Jurkat, Clone E6-1 (cell line): Measurements from ENCODE around the gene SLC27A4.
"Not testable (repeated sequence)": the region's sequence is repeated elsewhere in the genome, so short reads cannot be mapped to it uniquely, and the experiment has no call there.

ENCODE experiments used
- DNase-seq: peaks from one replicate; pipeline ENCODE4 v3.0.0-alpha.2; 2011; ENCODE audit warnings: low read depth, low spot score
- H3K4me3 ChIP-seq: 2 replicates; pipeline ENCODE4 v1.5.1; 2011; ENCODE audit warnings: mild to moderate bottlenecking, low read length, control low read depth, moderate library complexity

The SLC27A4 gene

DNA sequence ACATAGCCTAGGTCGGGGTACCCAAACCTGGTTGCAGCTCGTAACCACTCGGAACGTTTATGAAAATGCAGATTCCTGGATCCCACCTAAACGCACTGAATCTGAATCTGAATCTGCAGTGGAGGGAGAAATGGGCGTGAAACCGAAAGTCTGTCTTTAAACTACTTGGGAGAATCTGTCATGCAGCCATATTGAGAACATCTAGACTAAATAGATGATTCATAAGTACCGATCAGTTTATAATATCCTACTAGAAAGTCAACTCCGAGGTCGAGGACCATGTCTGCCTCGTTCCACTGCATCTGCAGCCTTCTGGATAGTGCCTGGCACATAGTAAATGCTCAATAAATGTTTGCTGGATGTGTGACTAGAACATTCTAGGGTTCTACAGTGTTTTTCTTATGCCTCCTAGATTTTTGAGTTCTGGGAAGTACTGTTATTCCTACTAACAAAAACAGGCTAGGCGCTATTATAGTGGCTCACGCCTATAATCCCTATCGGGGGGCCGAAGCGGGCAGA, 17.1 kb upstream of the SLC27A4 start:
- H3K4me3 ChIP-seq: peak overlapping the region; percentile 63

DNA sequence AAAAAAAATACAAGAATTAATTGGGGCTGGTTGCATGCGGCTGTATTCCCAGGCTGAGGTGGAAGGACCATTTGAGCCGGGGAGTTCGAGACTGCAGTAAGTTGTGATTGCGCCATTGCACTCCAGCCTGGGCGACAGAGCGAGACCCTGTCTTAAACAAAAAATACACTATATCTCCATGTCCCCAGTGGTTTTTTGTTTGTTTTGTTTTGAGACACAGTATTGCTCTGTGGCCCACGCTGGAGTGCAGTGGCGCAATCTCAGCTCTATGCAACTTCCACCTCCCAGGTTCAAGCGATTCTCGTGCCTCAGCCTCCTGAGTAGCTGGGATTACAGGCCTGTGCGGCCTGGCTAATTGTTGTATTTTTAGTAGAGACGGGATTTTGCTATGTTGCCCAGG, 16.5 kb upstream of the SLC27A4 start:
- peak overlapping the region; percentile 63 for H3K4me3 ChIP-seq
- DNase-seq: no peak

More for the DNA sequence above, 17.1 kb upstream of the SLC27A4 start:
- no peak for DNase-seq

DNA sequence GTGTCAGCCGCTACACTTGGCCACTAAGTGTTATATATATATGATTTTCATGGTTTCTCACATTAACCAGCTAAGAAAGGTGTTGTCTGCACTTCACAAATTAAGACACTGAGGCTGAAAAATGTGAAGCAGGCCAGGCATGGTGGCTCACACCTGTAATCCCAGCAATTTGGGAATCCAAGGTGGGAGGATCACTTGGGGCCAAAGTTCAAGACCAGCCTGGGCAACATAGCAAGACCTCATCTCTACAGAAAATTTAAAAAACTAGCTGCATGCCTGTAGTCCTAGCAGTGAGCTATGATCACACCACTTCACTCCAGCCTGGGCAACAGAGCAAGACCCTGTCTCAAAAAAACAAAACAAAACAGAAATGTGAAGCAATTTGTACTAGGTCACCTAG, 15.9 kb upstream of the SLC27A4 start:
- no peak for DNase-seq
- H3K4me3 ChIP-seq: no peak overlapping the region

DNA sequence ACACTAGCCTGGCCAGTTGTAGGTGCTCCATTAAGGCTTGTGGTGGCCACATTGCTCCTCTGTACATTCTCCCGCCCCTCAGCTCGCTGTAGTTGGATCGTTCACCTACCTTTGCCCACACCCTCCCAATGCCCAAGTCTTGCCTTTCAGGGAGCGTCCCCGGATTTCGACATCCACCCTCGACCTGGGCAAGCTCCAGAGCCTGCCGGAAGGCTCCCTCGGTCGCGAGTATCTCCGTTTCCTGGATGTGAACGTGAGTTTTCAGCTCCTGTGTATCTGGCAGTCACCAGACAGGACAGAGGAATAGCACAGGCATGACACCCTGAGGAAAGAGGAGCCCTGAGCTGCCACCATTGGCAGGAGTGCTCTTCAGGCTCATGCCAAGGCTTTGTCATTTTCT, 14.7 kb upstream of the SLC27A4 start:
- no peak for DNase-seq
- no peak overlapping the region for H3K4me3 ChIP-seq

DNA sequence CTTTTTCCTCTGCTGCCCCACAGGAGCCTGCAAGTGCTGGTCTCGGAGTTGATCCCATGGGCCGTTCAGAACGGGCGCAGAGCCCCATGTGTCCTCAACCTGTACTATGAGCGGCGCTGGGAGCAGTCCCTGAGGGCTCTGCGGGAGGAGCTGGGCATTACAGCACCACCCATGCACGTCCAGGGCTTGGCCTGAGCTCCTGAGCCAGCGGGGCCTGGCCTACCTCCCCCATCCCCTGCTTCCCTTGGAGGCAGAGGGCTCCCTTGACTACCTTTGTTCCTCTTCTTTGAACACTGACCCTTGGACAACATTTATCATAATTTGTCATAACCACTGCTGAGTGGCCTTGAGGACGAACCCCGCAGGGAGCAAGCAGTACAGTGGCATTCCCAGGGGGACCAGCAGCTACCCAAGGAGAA, 6.9 kb upstream of the SLC27A4 start:
- no peak for DNase-seq
- H3K4me3 ChIP-seq: no peak overlapping the region

DNA sequence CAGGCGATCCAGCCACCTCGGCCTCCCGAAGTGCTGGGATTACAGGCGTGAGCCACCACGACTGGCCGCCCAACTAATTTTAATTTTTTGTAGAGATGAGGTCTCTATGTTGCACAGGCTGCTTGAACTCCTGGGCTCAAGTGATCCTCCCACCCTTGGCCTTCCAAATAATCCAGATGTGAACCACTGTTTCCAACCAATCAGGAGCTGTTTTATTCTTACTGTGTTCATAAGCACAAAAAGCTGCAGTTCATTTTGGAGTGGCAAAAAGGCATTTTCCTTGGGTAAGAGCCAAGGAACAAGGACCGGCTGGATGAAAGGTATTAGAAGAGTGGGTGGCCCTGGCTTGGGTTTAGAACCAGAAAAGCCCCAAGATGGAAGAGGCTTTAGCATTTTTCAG, 5.2 kb upstream of the SLC27A4 start:
- no peak overlapping the region for H3K4me3 ChIP-seq
- DNase-seq: no peak

DNA sequence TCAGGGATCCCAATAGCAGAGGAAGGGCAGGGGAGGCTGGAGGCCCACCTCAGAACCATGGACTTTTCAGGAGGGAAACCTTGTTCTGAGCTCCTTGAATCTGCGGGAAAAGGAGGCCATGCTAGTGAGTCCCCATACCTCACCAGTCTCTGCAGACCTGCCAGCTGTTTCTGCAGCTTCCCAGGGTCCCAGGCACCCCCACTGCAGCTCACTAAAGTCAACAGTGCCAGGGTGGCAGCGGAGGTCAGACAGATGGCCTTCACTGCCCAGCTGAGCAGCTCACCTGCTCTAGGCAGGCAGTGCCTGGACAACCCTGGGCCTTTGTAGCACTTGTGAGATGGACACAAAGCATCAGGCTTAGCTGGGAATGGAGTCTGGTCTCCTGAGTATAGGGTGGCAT, 4.4 kb upstream of the SLC27A4 start:
- DNase-seq: no peak
- H3K4me3 ChIP-seq: no peak overlapping the region

DNA sequence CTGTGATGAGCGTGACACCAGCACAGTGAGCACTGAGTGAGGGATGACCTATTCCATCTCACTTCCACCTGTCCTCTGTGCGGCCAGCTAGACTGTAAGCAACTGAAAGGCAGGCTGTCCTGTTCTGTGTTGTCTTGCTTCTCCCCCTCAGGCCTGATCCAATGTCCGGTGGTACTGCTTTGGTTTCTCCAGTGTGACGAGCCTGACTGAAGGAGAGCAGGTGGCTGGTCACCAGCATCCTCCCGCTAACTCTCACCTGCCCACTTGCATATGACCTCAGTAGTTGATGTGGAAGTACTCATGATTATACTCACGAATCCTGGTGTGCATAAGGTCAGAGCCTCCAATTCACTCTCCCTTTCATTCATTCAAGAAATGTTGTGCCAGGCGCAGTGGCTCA, 2.4 kb upstream of the SLC27A4 start:
- DNase-seq: no peak
- H3K4me3 ChIP-seq: no peak overlapping the region

DNA sequence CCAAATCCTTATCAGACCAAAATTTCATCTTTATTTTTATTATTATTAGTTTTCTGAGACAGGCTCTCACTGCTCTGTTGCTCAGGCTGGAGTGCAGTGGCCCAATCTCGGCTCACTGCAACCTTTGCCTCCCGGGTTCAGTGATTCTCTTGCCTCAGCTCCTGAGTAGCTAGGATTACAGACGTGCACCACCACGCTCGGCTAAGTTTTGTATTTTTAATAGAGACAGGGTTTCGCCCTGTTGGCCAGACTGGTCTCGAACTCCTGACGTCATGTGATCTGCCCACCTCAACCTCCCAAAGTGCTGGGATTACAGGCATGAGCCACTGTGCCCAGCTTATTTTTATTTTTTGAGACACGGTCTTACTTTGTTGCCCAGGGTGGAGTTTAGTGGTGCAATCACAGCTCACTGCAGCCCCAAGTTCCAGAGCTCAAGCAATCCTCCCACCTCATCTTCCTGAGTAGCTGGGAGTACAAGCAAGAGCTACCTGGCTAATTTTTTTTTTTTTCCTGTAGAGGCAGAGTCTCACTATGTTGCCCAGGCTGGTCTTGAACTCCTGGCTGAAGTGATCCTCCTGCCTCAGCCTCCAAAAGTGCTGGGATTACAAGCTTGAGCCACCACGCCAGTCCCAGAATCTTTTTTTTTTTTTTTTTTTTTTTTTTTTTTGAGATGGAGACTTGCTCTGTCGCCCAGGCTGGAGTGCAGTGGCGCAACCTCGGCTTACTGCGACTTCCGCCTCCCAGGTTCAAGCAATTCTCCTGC, 1.3 kb upstream of the SLC27A4 start:
- DNase-seq, H3K4me3 ChIP-seq: not testable (repeated sequence)

DNA sequence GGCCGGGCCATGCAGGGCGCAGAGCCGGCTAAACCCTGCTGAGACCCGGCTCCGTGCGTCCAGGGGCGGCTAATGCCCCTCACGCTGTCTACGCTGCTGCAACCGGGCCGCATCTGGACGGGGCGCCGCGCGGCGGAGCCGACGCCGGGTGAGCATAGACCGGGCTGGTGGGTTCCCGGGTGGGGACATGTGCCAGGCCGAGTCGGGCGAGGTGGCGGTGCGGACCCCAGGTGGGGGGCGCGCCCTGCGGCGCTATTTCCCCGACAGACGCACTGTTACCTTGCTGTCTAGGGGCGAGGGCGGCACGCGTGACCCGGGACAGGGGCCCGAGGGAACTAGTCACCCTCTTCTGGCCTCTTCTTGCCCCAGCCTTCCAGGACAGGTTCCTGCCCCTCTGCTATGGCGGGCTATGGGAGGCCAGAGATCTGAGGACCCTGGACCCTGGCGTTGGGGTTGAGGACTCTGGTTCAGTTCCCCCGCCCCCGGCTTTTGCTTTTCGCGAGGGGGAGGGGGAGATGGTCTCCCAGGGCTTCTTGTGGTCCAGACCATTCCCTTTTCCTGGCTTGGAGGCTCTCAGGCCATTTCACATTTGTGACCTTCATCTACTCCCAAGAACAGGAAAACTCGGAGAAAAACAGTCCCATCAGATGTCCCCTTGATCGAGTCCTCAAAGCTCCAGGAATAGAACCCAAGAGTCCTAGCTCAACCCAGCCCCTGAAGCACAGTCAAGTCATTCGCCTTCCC, 536 bp downstream of the SLC27A4 start:
- DNase-seq: no peak
- peak overlapping the region; percentile 84 for H3K4me3 ChIP-seq

DNA sequence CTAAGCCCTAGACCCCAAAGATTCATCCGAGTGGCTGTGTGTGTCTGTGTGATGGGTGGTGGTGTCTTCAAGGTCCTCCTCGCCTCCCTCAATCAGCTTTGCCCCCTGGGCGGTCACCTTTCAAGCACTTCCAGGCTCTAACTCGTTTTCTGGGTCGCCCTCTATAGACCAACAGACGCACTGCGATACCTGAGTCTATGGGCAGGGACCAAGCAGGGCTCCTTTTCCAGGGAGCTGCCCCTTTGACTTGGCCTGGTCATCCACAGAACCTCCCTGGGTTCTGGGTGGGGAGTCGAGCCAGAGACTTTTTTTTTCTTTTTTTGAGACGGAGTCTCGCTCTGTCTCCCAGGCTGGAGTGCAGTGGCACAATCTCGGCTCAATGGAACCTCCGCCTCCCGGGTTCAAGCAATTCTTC, 1.1 kb downstream of the SLC27A4 start:
- H3K4me3 ChIP-seq: peak overlapping the region; percentile 84
- DNase-seq: peak; percentile 67

DNA sequence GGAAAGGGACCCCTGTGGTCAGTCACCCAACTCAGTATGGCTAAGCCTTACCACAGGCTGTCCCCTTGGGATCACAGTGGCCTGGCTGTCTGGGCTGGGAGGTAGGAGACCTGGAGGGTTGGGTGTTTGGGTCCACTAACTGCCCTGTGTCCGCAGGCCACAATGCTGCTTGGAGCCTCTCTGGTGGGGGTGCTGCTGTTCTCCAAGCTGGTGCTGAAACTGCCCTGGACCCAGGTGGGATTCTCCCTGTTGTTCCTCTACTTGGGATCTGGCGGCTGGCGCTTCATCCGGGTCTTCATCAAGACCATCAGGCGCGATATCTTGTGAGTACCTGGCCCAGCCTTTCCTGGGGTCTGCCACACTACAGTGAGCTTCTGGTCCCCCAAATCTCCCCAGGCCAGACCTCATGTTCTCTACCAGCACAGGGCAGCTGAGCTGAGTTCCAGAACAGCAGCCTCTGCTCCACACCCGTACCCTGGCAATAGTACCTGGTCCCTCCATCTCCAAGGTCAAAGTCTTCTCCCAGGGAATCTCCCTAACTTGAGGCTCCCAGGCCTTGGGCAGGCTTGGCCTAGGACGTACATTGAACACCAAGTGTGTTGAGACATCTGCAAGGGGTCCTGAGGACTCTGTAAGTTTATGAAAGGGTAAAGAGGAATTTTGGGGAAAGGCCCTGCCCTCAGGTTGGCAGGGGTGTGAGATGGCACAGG, 2.8 kb downstream of the SLC27A4 start:
- H3K4me3 ChIP-seq: no peak overlapping the region

DNA sequence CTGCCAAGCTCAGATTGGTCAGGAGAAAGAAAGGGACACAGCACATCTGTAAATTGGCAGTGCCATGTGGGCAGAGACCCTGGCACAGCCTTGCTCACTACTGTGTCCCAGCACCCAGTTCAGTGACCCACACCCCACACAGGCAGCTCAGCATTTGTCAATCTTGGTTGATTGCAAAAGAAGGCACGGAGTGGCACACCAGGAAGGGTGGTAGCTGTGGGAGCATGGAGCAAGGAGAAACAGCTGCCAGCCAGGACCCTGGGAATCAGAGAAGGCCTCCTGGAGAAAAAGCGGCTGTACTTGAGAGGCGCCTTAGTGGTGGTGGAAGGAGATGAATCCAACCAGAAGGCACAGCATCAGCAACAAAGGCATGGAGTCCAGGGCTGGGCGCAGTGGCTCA, 3.5 kb downstream of the SLC27A4 start:
- no peak overlapping the region for H3K4me3 ChIP-seq
- DNase-seq: no peak

More for the DNA sequence above, 2.8 kb downstream of the SLC27A4 start:
- no peak for DNase-seq

DNA sequence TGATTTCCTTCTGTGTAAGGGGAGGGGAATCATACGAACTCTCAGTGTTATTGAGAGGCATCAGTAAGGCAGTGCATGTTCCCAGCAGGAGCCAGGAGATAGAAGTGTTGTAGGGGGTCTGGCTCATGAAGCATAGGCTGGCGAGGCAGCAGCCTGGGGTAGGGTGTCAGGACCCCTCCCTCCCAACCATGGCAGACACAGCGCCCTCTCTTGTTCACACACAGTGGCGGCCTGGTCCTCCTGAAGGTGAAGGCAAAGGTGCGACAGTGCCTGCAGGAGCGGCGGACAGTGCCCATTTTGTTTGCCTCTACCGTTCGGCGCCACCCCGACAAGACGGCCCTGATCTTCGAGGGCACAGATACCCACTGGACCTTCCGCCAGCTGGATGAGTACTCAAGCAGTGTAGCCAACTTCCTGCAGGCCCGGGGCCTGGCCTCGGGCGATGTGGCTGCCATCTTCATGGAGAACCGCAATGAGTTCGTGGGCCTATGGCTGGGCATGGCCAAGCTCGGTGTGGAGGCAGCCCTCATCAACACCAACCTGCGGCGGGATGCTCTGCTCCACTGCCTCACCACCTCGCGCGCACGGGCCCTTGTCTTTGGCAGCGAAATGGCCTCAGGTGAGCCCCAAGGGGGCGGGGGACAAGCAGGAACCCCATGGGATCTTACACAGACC, 4.7 kb downstream of the SLC27A4 start:
- DNase-seq: no peak
- no peak overlapping the region for H3K4me3 ChIP-seq

DNA sequence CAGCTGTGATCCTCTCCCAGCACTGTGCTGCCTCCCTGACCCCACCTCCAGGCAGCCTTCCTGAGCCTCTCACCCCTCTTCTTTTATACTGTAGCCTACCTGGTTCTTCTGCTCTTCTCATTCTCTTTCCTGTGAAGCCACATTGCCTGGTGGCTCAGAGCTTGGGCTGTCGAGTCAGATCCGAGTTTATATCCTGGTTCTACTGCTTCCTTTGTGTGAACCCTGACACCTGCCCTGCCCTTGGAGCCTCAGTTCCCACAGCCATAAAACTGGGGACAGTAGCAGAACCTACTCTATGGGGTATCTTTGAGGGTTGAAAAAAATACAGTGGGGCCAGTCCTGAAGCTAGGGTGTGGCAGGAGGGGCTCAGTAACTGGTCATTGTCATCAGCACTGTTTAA, 8.8 kb downstream of the SLC27A4 start:
- DNase-seq: no peak
- H3K4me3 ChIP-seq: no peak overlapping the region

DNA sequence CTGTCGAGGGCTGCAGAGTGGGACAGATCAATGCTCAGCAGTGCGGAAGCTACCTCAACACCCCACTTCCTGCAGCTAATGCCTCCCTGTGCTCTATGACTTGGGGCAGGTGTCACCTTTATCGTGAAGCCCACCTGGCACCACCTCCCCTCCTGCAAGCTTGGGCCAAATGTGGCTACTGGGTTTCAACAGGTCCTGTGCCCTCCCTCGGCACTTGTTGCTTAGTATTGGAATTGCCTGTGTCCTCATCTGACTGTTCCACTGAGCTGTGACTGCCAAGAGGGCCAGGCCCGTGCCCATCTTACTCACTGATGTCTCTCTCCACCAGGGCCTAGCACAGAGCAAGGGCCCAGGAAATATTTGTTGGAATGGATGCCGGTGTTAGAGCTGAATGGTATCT, 9.4 kb downstream of the SLC27A4 start:
- H3K4me3 ChIP-seq: no peak overlapping the region
- DNase-seq: no peak

DNA sequence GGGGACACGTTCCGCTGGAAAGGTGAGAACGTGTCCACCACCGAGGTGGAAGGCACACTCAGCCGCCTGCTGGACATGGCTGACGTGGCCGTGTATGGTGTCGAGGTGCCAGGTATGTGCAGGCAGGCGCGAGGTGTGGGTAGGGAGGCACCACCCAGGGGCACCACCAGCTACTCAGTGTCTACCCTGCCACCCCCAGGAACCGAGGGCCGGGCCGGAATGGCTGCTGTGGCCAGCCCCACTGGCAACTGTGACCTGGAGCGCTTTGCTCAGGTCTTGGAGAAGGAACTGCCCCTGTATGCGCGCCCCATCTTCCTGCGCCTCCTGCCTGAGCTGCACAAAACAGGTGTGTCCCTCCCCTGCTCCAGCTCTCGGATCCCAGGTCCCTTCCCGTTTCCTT, 15.1 kb downstream of the SLC27A4 start:
- H3K4me3 ChIP-seq: no peak overlapping the region
- no peak for DNase-seq

DNA sequence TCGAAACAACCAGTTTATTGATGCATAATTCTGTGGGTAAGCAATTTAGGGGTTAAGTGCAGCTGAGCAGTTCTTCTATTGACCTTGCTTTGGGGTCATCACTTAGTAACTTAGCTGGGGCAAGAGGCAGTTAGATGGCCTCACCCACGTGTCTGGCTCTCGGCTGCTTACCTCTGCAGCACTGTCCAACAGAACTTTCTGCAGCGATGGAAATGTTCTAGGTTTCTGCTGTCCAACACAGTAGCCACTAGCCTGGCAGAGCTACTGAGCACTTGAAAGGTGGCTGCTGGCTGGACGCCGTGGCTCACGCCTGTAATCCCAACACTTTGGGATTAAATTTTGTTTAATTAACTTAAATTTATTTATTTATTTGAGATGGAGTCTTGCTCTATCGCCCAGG, 17.8 kb downstream of the SLC27A4 start:
- DNase-seq: no peak
- H3K4me3 ChIP-seq: no peak overlapping the region

DNA sequence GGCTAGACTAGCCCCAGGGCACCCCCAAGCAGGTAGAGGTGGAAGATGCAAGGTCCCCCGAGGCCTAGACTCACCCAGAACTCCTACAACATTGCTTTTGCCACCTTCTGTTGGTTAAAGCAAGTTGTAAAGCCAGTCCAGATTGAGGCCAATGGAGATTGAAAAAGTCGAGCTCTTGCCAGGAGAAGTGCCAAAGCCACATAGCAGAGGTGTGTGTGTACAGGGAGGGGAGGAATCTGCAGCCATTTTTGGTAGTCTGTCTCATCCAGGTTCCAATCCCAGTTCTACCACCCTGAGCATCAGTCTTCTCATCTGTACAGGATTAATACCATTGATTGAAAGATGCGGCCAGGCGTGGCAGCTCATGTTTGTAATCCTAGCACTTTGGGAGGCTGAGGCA, 18.5 kb downstream of the SLC27A4 start:
- no peak for DNase-seq
- H3K4me3 ChIP-seq: no peak overlapping the region
